ENCODE measurements around the gene RBM18. TPM values are rescaled to one million over a fixed set of nuclear protein-coding genes. Genes with fewer than 3 reads are reported as not detected.

The RBM18 gene
- total RNA-seq, 1 donor from 2014 or later, result 63.8 TPM

GRCh38 chr9:122190597-122191381, 73.9 kb downstream of the RBM18 start:
- Histone ChIP-seq H3K27ac (no peak overlapping the region), H3K36me3 (no peaks in the 10 kb centered on the region), H3K27me3 (no peaks in the 10 kb centered on the region), H3K4me3 (no peak overlapping the region), H3K9me3 (no peaks in the 10 kb centered on the region), H3K4me1 (no peaks in the 10 kb centered on the region)
- DNase-seq (ENCODE audit: low spot score in 2 of 2), result no peak
- TF ChIP-seq CTCF (IDR thresholded peaks at IDR 0.05), result no peak
- intact Hi-C loops (cut with DNase I), result no loop called here

DNA sequence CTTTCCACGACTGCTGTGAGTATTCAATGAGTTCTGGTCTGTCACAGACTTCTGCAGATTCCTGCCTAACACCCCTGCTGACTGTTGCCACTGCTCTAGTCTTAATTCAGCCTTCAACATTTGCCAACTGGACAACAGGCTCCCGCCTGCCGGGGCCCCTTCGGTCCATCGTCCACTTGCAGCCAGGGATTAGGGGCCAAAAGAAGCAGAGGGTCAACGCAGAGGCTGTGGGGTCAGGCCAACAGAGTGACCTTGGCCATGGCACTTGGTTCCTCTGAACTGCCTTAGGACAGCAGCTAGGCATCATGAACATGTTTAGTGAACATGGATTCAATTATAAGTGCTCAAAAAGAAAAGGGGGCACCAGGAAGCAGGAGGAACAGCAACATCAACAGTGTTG, 76.3 kb downstream of the RBM18 start:
- TF ChIP-seq CTCF (IDR thresholded peaks at IDR 0.05), result no peak
- Histone ChIP-seq H3K27ac (no peak overlapping the region), H3K9me3 (no peaks in the 10 kb centered on the region), H3K27me3 (no peaks in the 10 kb centered on the region), H3K4me1 (no peaks in the 10 kb centered on the region), H3K4me3 (no peak overlapping the region), H3K36me3 (no peaks in the 10 kb centered on the region)
- DNase-seq (ENCODE audit: low spot score in 2 of 2), result no peak
- intact Hi-C loops (cut with DNase I), result no loop called here

Other genes starting within 250 kb of the RBM18 start
- 18.5 TPM for gene TTLL11, start 171.5 kb downstream of the RBM18 start, total RNA-seq
- gene NDUFA8, start 105.1 kb downstream of the RBM18 start, total RNA-seq, result 21.4 TPM
- gene MORN5, start 104.9 kb downstream of the RBM18 start, total RNA-seq, result not detected
- gene LHX6, start 35.9 kb downstream of the RBM18 start, total RNA-seq, result 141 TPM
- gene MRRF, start within 50 bp of the RBM18 start, total RNA-seq, result 16.1 TPM
- 13.0 TPM for gene PTGS1, start 106.2 kb upstream of the RBM18 start, total RNA-seq
- gene OR1J1, start 213.1 kb upstream of the RBM18 start, total RNA-seq, result not detected
- gene OR1J2, start 246.0 kb upstream of the RBM18 start, total RNA-seq, result not detected